ENCODE measurements around the gene KLK14.

The KLK14 gene

DNA sequence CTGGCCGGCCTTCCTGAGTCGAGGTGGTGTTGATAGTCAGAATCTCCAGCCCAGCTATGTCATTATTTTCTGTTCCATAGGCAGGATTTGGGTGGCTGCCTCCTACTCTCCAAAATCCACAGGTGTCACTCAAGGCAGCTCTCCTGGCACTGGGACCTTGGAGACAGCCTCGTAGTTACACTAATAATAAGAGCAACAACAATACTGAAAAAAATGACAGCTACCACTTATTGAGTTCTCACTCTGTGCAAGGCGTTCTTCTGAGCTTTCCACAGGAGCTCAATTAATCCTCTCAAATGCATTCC lies 35.7 kb downstream of the KLK14 start:
- Histone ChIP-seq H3K36me3 (ENCODE audit: control insufficient read depth in 2 of 2, insufficient read depth in 1 of 2, low read length in 2 of 2) (no peaks in the 10 kb centered on the region), H3K9me3 (ENCODE audit: control insufficient read depth, insufficient read depth, low read depth, low read length) (no peaks in the 10 kb centered on the region), H3K27ac (ENCODE audit: extremely low read depth, low read depth, low read length) (no peak overlapping the region), H3K4me1 (ENCODE audit: control insufficient read depth, insufficient read depth, low read length) (no peaks in the 10 kb centered on the region), H3K4me3 (ENCODE audit: low read depth, low read length) (no peak overlapping the region)
- TF ChIP-seq GLI2 (tag by site-specific recombination; IDR thresholded peaks at IDR 0.05; ENCODE audit: borderline replicate concordance, low read depth) (no peak), SCRT2 (tag by site-specific recombination; IDR thresholded peaks at IDR 0.05) (peak; percentile 56)
- ChIA-PET POLR2A (no interaction called here), CTCF (interaction anchor here (0.9 to 1.1 kb wide), 3 partner anchors 25 to 50 kb away, joined by 3 read pairs; no protein-coding TSS in a partner anchor)

DNA sequence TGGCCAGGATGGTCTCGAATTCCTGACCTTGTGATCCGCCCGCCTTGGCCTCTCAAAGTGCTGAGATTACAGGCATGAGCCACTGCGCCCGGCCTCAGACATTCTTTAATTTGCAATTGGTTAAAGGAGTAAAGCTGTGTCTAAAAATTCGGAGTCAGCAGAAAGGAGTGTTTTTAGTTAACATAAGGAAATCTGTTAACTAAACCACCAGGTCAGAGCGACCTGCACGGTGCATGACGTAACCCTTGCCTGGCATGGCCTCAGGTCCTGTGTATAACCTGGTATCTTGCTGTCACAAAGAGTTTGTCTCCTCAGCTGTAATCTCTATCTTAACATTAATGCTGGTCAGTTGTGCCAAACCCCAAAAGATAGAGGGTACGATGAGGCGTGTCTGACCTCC lies 38.4 kb downstream of the KLK14 start:
- no peak overlapping the region for H3K4me3 ChIP-seq (ENCODE audit: low read depth, low read length)
- ChIA-PET CTCF (interaction anchor here (2.2 kb wide), 1 partner anchor 24 kb away, joined by 6 read pairs; no protein-coding TSS in a partner anchor), POLR2A (no interaction called here)
- no peaks in the 10 kb centered on the region for H3K36me3 ChIP-seq (ENCODE audit: control insufficient read depth in 2 of 2, insufficient read depth in 1 of 2, low read length in 2 of 2)
- TF ChIP-seq PRDM6 (tag by site-specific recombination; IDR thresholded peaks at IDR 0.05) (no peak), ZNF548 (tag by site-specific recombination; IDR thresholded peaks at IDR 0.05) (no peak), KLF1 (tag by site-specific recombination; IDR thresholded peaks at IDR 0.05) (no peak), ZNF837 (tag by site-specific recombination; IDR thresholded peaks at IDR 0.05) (no peak), ZNF585B (tag by site-specific recombination; IDR thresholded peaks at IDR 0.05) (no peak), ZFP41 (tag by site-specific recombination; IDR thresholded peaks at IDR 0.05; ENCODE audit: borderline replicate concordance) (no peak), SCRT1 (tag by site-specific recombination; IDR thresholded peaks at IDR 0.05; ENCODE audit: borderline replicate concordance) (no peak), ZNF404 (tag by site-specific recombination; IDR thresholded peaks at IDR 0.05) (no peak), ZNF423 (tag by site-specific recombination; IDR thresholded peaks at IDR 0.05) (no peak), BCL11B (tag by site-specific recombination; IDR thresholded peaks at IDR 0.05; ENCODE audit: low read depth) (no peak), MEIS1 (CRISPR knock-in tag; IDR thresholded peaks at IDR 0.05; ENCODE audit: borderline replicate concordance) (no peak), ZNF366 (tag by site-specific recombination; conservative IDR thresholded peaks at IDR 0.05) (no peak), ZNF37A (tag by site-specific recombination; IDR thresholded peaks at IDR 0.05) (no peak), TCF7L2 (IDR thresholded peaks at IDR 0.05; ENCODE audit: borderline replicate concordance, low read depth, low read length) (no peak)
- TF ChIP-seq, protein P1, sequence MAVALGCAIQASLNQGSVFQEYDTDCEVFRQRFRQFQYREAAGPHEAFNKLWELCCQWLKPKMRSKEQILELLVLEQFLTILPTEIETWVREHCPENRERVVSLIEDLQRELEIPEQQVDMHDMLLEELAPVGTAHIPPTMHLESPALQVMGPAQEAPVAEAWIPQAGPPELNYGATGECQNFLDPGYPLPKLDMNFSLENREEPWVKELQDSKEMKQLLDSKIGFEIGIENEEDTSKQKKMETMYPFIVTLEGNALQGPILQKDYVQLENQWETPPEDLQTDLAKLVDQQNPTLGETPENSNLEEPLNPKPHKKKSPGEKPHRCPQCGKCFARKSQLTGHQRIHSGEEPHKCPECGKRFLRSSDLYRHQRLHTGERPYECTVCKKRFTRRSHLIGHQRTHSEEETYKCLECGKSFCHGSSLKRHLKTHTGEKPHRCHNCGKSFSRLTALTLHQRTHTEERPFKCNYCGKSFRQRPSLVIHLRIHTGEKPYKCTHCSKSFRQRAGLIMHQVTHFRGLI (tag by site-specific recombination; IDR thresholded peaks at IDR 0.05) = no peak
- TF ChIP-seq, protein P2, sequence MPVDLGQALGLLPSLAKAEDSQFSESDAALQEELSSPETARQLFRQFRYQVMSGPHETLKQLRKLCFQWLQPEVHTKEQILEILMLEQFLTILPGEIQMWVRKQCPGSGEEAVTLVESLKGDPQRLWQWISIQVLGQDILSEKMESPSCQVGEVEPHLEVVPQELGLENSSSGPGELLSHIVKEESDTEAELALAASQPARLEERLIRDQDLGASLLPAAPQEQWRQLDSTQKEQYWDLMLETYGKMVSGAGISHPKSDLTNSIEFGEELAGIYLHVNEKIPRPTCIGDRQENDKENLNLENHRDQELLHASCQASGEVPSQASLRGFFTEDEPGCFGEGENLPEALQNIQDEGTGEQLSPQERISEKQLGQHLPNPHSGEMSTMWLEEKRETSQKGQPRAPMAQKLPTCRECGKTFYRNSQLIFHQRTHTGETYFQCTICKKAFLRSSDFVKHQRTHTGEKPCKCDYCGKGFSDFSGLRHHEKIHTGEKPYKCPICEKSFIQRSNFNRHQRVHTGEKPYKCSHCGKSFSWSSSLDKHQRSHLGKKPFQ (tag by site-specific recombination; IDR thresholded peaks at IDR 0.05) = no peak
- H3K4me1 ChIP-seq (ENCODE audit: control insufficient read depth, insufficient read depth, low read length) = no peaks in the 10 kb centered on the region
- no peaks in the 10 kb centered on the region for H3K9me3 ChIP-seq (ENCODE audit: control insufficient read depth, insufficient read depth, low read depth, low read length)
- H3K27ac ChIP-seq (ENCODE audit: extremely low read depth, low read depth, low read length) = no peak overlapping the region

DNA sequence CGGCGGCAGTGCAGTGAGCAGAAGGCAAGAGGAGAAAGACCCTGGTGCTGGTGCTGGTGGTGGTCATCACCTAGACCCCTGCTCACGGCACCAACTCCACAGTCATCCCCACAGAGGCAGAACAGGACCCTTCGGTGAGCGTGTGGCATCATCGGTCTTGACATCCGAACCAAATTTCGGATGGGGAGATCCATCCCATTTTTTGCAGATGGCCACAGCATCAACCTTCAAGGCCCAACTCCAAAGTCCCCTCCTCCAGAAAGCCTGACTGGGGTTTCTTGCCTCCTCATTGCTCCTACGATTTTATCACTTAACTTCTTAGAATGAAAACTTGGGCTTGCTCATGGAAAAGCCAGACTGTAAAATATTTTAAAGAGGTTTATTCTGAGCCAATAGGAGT lies 39.2 kb downstream of the KLK14 start:
- Histone ChIP-seq H3K4me3 (ENCODE audit: low read depth, low read length) (no peak overlapping the region), H3K36me3 (ENCODE audit: control insufficient read depth in 2 of 2, insufficient read depth in 1 of 2, low read length in 2 of 2) (no peaks in the 10 kb centered on the region), H3K4me1 (ENCODE audit: control insufficient read depth, insufficient read depth, low read length) (no peaks in the 10 kb centered on the region), H3K9me3 (ENCODE audit: control insufficient read depth, insufficient read depth, low read depth, low read length) (no peaks in the 10 kb centered on the region), H3K27ac (ENCODE audit: extremely low read depth, low read depth, low read length) (no peak overlapping the region)
- CTCF ChIA-PET = interaction anchor here (0.8 kb wide), 1 partner anchor 23 kb away, joined by 3 read pairs; no protein-coding TSS in a partner anchor
- POLR2A ChIA-PET = no interaction called here
- TF ChIP-seq PRDM1 (tag by site-specific recombination; IDR thresholded peaks at IDR 0.05) = no peak
- no peak for TF ChIP-seq ZNF133 (tag by site-specific recombination; IDR thresholded peaks at IDR 0.05)
- TF ChIP-seq ZBTB49 (tag by site-specific recombination; IDR thresholded peaks at IDR 0.05; ENCODE audit: low read depth) = no peak
- TF ChIP-seq TSHZ1 (tag by site-specific recombination; IDR thresholded peaks at IDR 0.05; ENCODE audit: borderline replicate concordance) = no peak
- no peak for TF ChIP-seq ZNF16 (tag by site-specific recombination; IDR thresholded peaks at IDR 0.05; ENCODE audit: low read depth)

Measured in HEK293 (cell line).